GM23338 (cell line): ENCODE results near the gene ANKZF1.

Source experiments
- CTCF ChIP-seq, 2 experiments: fragments of 200-600 bp in 1 of 2; sonication (generic) in 1 of 2; conservative IDR thresholded peaks; 2 replicates each; pipeline versions ENCODE4 v1.5.1 to v1.6.1; 2016 to 2017; ENCODE audit warnings: antibody characterized with exemption in 2 of 2, low read depth in 2 of 2, mild to moderate bottlenecking in 2 of 2, moderate library complexity in 1 of 2
- EZH2 ChIP-seq: fragments of 200-600 bp; sonication (generic); IDR thresholded peaks from one replicate; pipeline ENCODE4 v1.8.0; 2017; ENCODE audit warnings: antibody characterized with exemption, mild to moderate bottlenecking, low read depth; ENCODE audit not compliant: unreplicated experiment
- TF ChIP-seq, protein P1 (sequence below): IDR thresholded peaks from one replicate; pipeline ENCODE4 v1.6.1; 2018; ENCODE audit warnings: antibody characterized with exemption; ENCODE audit not compliant: unreplicated experiment

DNA sequence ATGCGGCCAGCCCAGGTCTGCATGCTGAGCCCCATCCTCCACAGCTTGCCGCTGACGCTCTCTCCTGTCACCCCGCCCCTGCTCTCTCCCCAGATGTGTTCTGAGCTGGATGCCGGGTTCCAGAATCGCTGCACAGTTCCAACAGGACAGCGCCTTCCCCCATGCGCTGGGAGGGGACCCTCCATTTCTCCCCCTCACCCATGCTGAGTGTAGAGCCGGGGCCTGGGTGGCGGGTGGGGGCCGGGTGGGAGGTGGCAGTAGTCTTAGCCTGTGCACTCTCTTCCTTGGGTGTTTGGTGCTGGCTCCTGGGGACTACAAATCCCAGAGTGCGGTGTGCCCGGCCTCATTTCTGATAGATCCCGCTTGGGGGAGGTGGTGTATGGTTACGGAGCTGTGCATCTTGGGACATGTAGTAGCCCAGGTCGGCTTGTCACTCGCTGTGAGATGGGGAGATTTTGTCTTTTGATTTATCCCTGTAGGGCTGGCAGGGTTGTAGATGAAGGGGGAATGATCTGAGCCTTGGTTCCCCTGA, 56.4 kb downstream of the ANKZF1 start:
- no peak for TF ChIP-seq CTCF (conservative IDR thresholded peaks at IDR 0.05; ENCODE audit: low read depth in 2 of 2)
- TF ChIP-seq, protein P1, sequence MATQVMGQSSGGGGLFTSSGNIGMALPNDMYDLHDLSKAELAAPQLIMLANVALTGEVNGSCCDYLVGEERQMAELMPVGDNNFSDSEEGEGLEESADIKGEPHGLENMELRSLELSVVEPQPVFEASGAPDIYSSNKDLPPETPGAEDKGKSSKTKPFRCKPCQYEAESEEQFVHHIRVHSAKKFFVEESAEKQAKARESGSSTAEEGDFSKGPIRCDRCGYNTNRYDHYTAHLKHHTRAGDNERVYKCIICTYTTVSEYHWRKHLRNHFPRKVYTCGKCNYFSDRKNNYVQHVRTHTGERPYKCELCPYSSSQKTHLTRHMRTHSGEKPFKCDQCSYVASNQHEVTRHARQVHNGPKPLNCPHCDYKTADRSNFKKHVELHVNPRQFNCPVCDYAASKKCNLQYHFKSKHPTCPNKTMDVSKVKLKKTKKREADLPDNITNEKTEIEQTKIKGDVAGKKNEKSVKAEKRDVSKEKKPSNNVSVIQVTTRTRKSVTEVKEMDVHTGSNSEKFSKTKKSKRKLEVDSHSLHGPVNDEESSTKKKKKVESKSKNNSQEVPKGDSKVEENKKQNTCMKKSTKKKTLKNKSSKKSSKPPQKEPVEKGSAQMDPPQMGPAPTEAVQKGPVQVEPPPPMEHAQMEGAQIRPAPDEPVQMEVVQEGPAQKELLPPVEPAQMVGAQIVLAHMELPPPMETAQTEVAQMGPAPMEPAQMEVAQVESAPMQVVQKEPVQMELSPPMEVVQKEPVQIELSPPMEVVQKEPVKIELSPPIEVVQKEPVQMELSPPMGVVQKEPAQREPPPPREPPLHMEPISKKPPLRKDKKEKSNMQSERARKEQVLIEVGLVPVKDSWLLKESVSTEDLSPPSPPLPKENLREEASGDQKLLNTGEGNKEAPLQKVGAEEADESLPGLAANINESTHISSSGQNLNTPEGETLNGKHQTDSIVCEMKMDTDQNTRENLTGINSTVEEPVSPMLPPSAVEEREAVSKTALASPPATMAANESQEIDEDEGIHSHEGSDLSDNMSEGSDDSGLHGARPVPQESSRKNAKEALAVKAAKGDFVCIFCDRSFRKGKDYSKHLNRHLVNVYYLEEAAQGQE = no peak
- no peak for TF ChIP-seq EZH2
